GM12891 (cell line): ENCODE results near the gene ANG.
"Not testable (repeated sequence)": the region's sequence is repeated elsewhere in the genome, so short reads cannot be mapped to it uniquely, and the experiment has no call there.

ENCODE experiments used
- DNase-seq: peaks from one replicate; pipeline ENCODE4 v3.0.0; 2011; ENCODE audit warnings: low spot score; ENCODE audit not compliant: insufficient read length
- FAIRE-seq: peaks from 2 replicates; lab custom pipeline; 2011; peaks lifted over from hg19 to GRCh38; lab: Jason Lieb, UNC
- PAX5 ChIP-seq: IDR thresholded peaks from 2 replicates; pipeline ENCODE4 v1.6.1; 2011; ENCODE audit warnings: low read length, moderate library complexity, mild to moderate bottlenecking; ENCODE audit not compliant: insufficient read depth, severe bottlenecking
- POLR2A ChIP-seq: IDR thresholded peaks from 2 replicates; pipeline ENCODE4 v1.6.1; 2011; ENCODE audit warnings: low read depth, low read length, control low read depth
- POLR2AphosphoS5 ChIP-seq: IDR thresholded peaks from 2 replicates; pipeline ENCODE4 v1.6.1; 2011; ENCODE audit warnings: low read depth, low read length, control low read depth
- POU2F2 ChIP-seq: IDR thresholded peaks from 2 replicates; pipeline ENCODE4 v1.6.1; 2011; ENCODE audit warnings: low read depth, mild to moderate bottlenecking, control low read depth, low read length, moderate library complexity
- SPI1 ChIP-seq: IDR thresholded peaks from 2 replicates; pipeline ENCODE4 v1.6.1; 2011; ENCODE audit warnings: low read depth, low read length, control low read depth
- TAF1 ChIP-seq: IDR thresholded peaks from 2 replicates; pipeline ENCODE4 v1.6.1; 2011; ENCODE audit warnings: low read depth, low read length, control low read depth

Gene ANG

DNA sequence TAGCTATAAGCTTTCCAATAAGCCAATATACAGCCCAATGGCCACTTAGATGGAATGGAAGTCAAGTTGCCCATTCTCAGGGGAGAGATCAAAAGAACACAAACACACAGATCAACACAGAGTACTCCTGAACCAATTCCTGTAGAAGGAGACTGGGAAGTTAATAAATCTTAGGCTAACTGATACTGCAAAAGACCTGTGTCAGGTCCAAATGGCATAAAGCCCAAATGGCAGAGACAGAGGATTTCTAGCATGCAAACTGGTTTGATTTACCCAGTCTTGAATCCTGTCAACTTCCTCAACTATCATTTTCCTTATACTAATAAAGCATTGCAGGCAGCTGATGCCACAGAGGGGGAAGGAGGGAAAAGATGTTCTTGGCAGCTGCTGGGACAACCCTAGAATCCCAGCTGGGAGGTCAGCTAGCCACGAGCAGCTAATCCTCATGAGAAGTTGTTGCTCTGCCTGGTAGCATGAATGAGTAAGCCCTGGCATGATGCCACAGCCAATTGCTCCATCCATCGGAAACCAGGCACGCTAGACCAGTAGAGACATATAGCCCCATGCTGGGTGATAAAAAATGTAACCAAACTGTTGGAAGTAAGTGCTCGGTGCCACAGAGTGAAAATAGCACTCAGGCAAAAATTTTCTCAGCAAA, 26.2 kb downstream of the ANG start:
- DNase-seq: no peak
- TF ChIP-seq PAX5 (no peak), TAF1 (no peak), POLR2AphosphoS5 (no peak), SPI1 (no peak), POLR2A (no peak), POU2F2 (no peak)
- FAIRE-seq: no peak

DNA sequence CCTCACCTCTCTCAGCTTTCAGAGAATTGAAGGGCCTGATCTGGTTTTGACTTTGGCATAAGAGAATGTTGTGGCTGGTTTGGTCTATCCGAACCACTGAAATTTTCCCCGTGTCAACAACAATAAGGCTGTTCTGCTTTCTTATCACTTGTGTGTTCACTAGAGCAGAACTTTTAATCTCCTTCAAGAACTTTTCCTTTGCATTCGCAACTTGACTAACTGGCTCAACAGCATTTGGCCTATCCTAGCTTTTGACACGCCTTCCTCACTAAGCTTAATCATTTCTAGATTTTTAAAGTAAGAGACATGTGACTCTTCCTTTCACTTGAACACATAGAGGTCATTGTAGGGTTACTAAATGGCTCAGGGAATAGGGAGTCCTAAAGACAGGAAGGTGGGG, 31.2 kb downstream of the ANG start:
- FAIRE-seq (no peak), DNase-seq (no peak)
- TF ChIP-seq PAX5 (no peak), POLR2A (no peak), SPI1 (no peak), TAF1 (no peak), POU2F2 (no peak), POLR2AphosphoS5 (no peak)

GRCh38 chr14:20720741-20721140, 32.2 kb downstream of the ANG start:
- FAIRE-seq (no peak), DNase-seq (no peak)
- TF ChIP-seq TAF1 (no peak), POU2F2 (no peak), POLR2A (no peak), SPI1 (no peak), POLR2AphosphoS5 (no peak), PAX5 (no peak)

- no peak for DNase-seq
- TF ChIP-seq POLR2A (no peak), POU2F2 (no peak), POLR2AphosphoS5 (no peak), SPI1 (no peak), TAF1 (no peak), PAX5 (no peak)
- no peak for FAIRE-seq
Observed at GRCh38 chr14:20722016-20722415, 33.5 kb downstream of the ANG start.

DNA sequence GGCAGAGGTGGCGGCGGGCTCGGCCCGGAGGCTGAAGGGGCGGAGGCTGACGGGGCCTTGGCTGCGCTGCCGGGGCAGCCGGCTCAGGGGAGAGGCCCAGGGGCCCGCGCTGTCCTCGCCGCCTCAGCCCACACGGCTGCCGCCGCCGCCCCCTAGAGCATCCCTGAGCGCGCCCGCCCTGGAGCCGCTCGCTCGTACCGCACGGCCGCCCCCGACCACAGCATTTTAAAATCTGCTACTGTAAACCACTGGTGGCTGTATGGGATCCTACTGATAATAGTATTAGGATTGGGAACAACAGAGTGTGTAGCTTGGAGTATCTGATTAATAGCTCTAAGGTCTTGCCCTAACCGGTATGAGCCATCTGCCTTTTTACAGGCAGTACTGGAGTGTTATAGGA, 34.9 kb downstream of the ANG start:
- no peak for DNase-seq
- TF ChIP-seq SPI1 (no peak), POLR2A (no peak), POLR2AphosphoS5 (no peak), POU2F2 (no peak)
- FAIRE-seq: no peak

GRCh38 chr14:20726121-20726520, 37.6 kb downstream of the ANG start:
- not testable (repeated sequence) for FAIRE-seq, DNase-seq

DNA sequence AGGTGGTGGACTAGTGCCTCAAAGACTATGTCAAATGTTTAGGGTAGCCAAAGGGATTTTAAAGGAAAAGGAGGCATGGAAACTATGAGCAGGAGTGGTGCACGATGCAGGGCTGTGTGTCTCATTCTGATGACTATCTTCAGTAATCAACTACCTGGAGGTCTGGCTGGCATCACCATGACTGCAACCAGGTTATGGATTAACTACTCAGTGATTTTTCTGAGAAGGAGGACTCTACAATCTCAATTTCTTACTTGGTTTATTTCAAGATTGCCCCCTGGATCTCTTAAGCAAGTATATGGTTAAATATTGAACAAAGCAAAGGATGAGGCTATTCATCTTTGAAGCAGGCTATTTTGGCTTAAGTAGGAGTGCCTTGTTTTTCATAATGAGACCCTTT, 38.0 kb downstream of the ANG start:
- no peak for FAIRE-seq
- DNase-seq: no peak
- no peak for TF ChIP-seq POLR2AphosphoS5
- TF ChIP-seq SPI1: no peak
- no peak for TF ChIP-seq TAF1
- no peak for TF ChIP-seq POU2F2
- no peak for TF ChIP-seq PAX5
- TF ChIP-seq POLR2A: no peak

- no peak for DNase-seq
- no peak for FAIRE-seq
- TF ChIP-seq POLR2A (no peak), SPI1 (no peak), POU2F2 (no peak), TAF1 (no peak), POLR2AphosphoS5 (no peak), PAX5 (no peak)
Observed at GRCh38 chr14:20730891-20731290, 42.3 kb downstream of the ANG start.

- TF ChIP-seq POLR2AphosphoS5 (no peak), POLR2A (no peak), POU2F2 (no peak), SPI1 (no peak), PAX5 (no peak), TAF1 (no peak)
- DNase-seq (no peak), FAIRE-seq (no peak)
Observed at GRCh38 chr14:20732477-20732876, 43.9 kb downstream of the ANG start.

DNA sequence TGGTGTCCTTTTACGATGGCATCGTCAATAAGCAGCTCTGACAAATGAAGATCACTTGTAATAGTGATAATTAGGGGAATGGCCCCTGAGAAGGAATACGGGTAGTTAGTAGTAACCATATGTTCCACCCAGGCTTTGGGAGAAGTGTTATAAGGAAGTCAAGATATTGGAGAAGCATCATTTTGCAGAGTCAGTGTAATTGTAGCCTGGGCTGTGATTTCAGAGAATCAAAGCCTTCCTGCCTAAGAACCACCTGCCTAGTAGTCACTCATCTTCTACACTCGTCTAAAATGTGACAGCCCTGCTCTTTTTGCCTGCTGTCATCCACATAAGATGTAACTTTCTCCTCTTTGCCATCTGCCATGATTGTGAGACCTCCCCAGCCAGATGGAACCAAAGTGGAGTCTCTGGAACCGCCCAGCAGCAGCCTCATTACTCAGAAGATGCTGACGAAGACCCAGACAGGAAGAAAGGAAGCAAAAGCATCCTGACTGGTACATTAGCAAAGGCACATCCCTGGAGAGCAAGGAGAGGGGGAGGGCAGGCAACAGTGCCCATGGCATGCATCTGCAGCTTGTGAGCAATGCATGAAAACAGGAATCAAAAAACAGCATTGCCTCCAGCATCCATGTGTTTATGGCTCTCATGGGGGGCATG, 44.5 kb downstream of the ANG start:
- TF ChIP-seq POLR2AphosphoS5 (no peak), SPI1 (no peak), POU2F2 (no peak), PAX5 (no peak), POLR2A (no peak), TAF1 (no peak)
- no peak for FAIRE-seq
- no peak for DNase-seq
